ENCODE data around the gene ZNF398. TPM values are rescaled to one million over a fixed set of nuclear protein-coding genes. Genes with fewer than 3 reads are reported as not detected.
A peak's percentile ranks its signal among the peaks of the same experiment; 100 is the strongest.

Gene ZNF398
- total RNA-seq, 1 experiment from 2014 or later = 9.1 TPM

- H3F3A ChIP-seq (ENCODE audit: low read length, unreplicated experiment) = no peaks in the 10 kb centered on the region
- intact Hi-C loops (cut with micrococcal nuclease) = loop anchor here (1.0 kb wide), 1 partner anchor 45 kb away; no protein-coding TSS in a partner anchor
- H3K9me2 ChIP-seq (replicated peaks; ENCODE audit: low read length) = no peaks in the 10 kb centered on the region
- no peak overlapping the region for H3K27ac ChIP-seq (ENCODE audit: low read length)
- CTCF ChIA-PET = no interaction called here
- H3K4me1 ChIP-seq (ENCODE audit: insufficient read depth, low read length) = peaks cover 13% of the 10 kb centered on the region
- TSS peak; percentile 27 for BruUV-seq (replicated peaks)
- H2AFZ ChIP-seq (ENCODE audit: low read length) = no peak overlapping the region
- no peak overlapping the region for H3K9ac ChIP-seq (ENCODE audit: low read length)
- POLR2A ChIA-PET (ENCODE audit: unreplicated experiment) = no interaction called here
- H3K9me3 ChIP-seq (ENCODE audit: low read length) = no peaks in the 10 kb centered on the region
- peaks cover 21% of the 10 kb centered on the region; the same call in 1 of the 2 replicates for H3K36me3 ChIP-seq (ENCODE audit: low read depth, low read length)
- no peak for TF ChIP-seq CTCF (conservative IDR thresholded peaks at IDR 0.05; ENCODE audit: low read depth, low read length)
- no peak for TF ChIP-seq EZH2 (IDR thresholded peaks at IDR 0.05; ENCODE audit: low read length, unreplicated experiment)
- no peak for TF ChIP-seq EZH2phosphoT487 (IDR thresholded peaks at IDR 0.05; ENCODE audit: borderline replicate concordance, low read length)
- ATAC-seq (no peak), DNase-seq (no peak)
- H3K79me2 ChIP-seq (ENCODE audit: low read length) = no peaks in the 10 kb centered on the region
- H3K4me3 ChIP-seq (ENCODE audit: low read length) = no peak overlapping the region
- peak overlapping the region; percentile 26; the same call in 1 of the 2 replicates for H3K4me2 ChIP-seq (ENCODE audit: low read length)
- no peaks in the 10 kb centered on the region for H4K20me1 ChIP-seq (ENCODE audit: low read length)
- H3K27me3 ChIP-seq (ENCODE audit: low read length) = no peaks in the 10 kb centered on the region
Measured at GRCh38 chr7:149172534-149172920, 25.3 kb downstream of the ZNF398 start.

GRCh38 chr7:149175150-149175549, 27.9 kb downstream of the ZNF398 start:
- Histone ChIP-seq H3F3A (ENCODE audit: low read length, unreplicated experiment) (no peaks in the 10 kb centered on the region), H3K27me3 (ENCODE audit: low read length) (no peaks in the 10 kb centered on the region), H3K9me3 (ENCODE audit: low read length) (no peaks in the 10 kb centered on the region), H2AFZ (ENCODE audit: low read length) (no peak overlapping the region), H3K4me1 (ENCODE audit: insufficient read depth, low read length) (peaks cover 13% of the 10 kb centered on the region), H3K79me2 (ENCODE audit: low read length) (no peaks in the 10 kb centered on the region), H3K9ac (ENCODE audit: low read length) (no peak overlapping the region), H3K4me2 (ENCODE audit: low read length) (no peak overlapping the region), H3K4me3 (ENCODE audit: low read length) (no peak overlapping the region), H3K27ac (ENCODE audit: low read length) (no peak overlapping the region), H4K20me1 (ENCODE audit: low read length) (no peaks in the 10 kb centered on the region), H3K36me3 (ENCODE audit: low read depth, low read length) (peaks cover 28% of the 10 kb centered on the region), H3K9me2 (replicated peaks; ENCODE audit: low read length) (no peaks in the 10 kb centered on the region)
- ChIA-PET POLR2A (ENCODE audit: unreplicated experiment) (interaction anchor here (0.6 kb wide), 1 partner anchor 13 kb away, joined by 11 read pairs; no protein-coding TSS in a partner anchor), CTCF (no interaction called here)
- BruUV-seq (replicated peaks) = no TSS peak
- ATAC-seq (no peak), DNase-seq (no peak)
- TF ChIP-seq EZH2 (IDR thresholded peaks at IDR 0.05; ENCODE audit: low read length, unreplicated experiment) (no peak), CTCF (conservative IDR thresholded peaks at IDR 0.05; ENCODE audit: low read depth, low read length) (no peak), EZH2phosphoT487 (IDR thresholded peaks at IDR 0.05; ENCODE audit: borderline replicate concordance, low read length) (no peak)
- intact Hi-C loops (cut with micrococcal nuclease) = no loop called here

GRCh38 chr7:149179241-149179640, 32.0 kb downstream of the ZNF398 start:
- H3K27ac ChIP-seq (ENCODE audit: low read length) = no peak overlapping the region
- no peaks in the 10 kb centered on the region for H3K79me2 ChIP-seq (ENCODE audit: low read length)
- ChIA-PET CTCF (no interaction called here), POLR2A (ENCODE audit: unreplicated experiment) (no interaction called here)
- no peak overlapping the region for H2AFZ ChIP-seq (ENCODE audit: low read length)
- H3F3A ChIP-seq (ENCODE audit: low read length, unreplicated experiment) = no peaks in the 10 kb centered on the region
- no TSS peak for BruUV-seq (replicated peaks)
- intact Hi-C loops (cut with micrococcal nuclease) = no loop called here
- no peak overlapping the region for H3K4me2 ChIP-seq (ENCODE audit: low read length)
- peaks cover 37% of the 10 kb centered on the region for H3K36me3 ChIP-seq (ENCODE audit: low read depth, low read length)
- H3K9ac ChIP-seq (ENCODE audit: low read length) = no peak overlapping the region
- ATAC-seq = no peak
- no peaks in the 10 kb centered on the region for H3K4me1 ChIP-seq (ENCODE audit: insufficient read depth, low read length)
- no peak for DNase-seq
- no peak overlapping the region for H3K4me3 ChIP-seq (ENCODE audit: low read length)
- no peaks in the 10 kb centered on the region for H3K9me3 ChIP-seq (ENCODE audit: low read length)
- no peaks in the 10 kb centered on the region for H3K9me2 ChIP-seq (replicated peaks; ENCODE audit: low read length)
- H4K20me1 ChIP-seq (ENCODE audit: low read length) = no peaks in the 10 kb centered on the region
- TF ChIP-seq EZH2phosphoT487 (IDR thresholded peaks at IDR 0.05; ENCODE audit: borderline replicate concordance, low read length) = no peak
- no peak for TF ChIP-seq CTCF (conservative IDR thresholded peaks at IDR 0.05; ENCODE audit: low read depth, low read length)
- no peak for TF ChIP-seq EZH2 (IDR thresholded peaks at IDR 0.05; ENCODE audit: low read length, unreplicated experiment)
- H3K27me3 ChIP-seq (ENCODE audit: low read length) = no peaks in the 10 kb centered on the region
